ENCODE data around the gene ZNF593.

DNA sequence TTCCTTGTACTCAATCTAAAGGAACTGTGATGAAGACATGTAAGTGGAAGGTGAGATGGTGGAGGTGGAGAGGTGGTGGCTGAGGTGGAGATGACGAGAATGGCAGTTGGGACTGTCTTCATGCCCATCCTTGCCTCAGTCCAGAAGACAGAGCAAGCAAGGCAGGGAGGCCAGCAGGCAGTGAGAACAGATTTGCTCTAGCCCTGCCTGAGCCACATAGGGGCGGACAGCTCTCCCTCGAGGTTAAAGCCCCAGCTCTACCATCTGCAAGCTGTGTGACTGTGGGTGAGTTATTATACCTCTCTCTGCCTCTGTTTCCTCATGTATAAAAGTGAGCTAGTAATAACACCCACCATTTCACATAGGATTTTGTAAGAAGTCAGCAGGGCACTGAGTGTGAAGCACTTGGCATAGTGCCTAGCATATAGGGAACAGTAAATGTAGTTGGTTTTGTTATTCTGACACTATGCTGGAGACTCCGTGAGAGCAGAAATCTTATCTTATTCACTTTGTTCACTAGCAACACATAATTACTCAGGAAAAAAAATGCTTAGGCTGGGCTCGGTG lies 15.7 kb upstream of the ZNF593 start:
- TF ChIP-seq BHLHE40 (IDR thresholded peaks at IDR 0.05; ENCODE audit: borderline replicate concordance) = no peak
- TF ChIP-seq SP1 (IDR thresholded peaks at IDR 0.05) = no peak
- TF ChIP-seq ARNT (IDR thresholded peaks at IDR 0.05) = no peak
- no peak for TF ChIP-seq TARDBP (IDR thresholded peaks at IDR 0.05)
- TF ChIP-seq ZNF384 (IDR thresholded peaks at IDR 0.05) = no peak
- TF ChIP-seq, protein P1, sequence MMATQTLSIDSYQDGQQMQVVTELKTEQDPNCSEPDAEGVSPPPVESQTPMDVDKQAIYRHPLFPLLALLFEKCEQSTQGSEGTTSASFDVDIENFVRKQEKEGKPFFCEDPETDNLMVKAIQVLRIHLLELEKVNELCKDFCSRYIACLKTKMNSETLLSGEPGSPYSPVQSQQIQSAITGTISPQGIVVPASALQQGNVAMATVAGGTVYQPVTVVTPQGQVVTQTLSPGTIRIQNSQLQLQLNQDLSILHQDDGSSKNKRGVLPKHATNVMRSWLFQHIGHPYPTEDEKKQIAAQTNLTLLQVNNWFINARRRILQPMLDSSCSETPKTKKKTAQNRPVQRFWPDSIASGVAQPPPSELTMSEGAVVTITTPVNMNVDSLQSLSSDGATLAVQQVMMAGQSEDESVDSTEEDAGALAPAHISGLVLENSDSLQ (IDR thresholded peaks at IDR 0.05) = no peak

All from HEK293T (cell line).